ENCODE measurements around the gene CGB1.
"Not testable (repeated sequence)": the region's sequence is repeated elsewhere in the genome, so short reads cannot be mapped to it uniquely, and the experiment has no call there.

DNA sequence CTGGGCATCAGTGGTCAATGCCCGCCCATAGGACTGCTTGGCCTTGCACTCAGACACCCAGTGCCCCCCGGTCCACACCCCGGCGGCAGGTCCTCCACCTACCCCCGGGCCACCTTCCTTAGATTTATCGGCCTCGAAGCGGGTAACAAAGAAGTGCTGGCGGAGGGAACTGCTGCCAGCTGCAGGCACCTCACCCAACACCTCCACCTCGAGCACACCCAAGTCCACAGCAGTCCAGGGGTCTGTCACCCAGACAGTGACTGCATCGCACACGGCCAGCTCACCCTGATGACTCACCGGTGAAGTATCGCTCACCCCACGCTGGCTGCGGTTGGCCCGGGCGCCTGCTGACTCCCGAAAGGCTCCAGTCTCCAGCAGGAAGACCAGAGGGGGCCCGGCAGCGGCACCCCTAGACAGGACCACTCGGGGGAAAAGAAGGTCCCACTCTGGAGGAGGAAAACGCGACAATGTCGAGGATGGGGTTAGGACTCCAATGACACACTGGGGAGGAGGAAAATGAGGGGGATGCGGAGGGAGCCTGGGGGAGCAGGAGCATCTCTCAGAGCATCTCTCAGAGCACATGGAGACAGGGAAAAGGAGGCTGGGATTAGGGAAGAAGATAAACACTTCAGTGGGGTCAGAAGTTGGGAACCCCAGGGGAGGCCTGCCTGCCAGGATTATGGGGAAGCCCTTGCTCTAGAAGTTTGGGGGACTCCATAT, 2.0 kb upstream of the CGB1 start:
- TF ChIP-seq, protein P1, sequence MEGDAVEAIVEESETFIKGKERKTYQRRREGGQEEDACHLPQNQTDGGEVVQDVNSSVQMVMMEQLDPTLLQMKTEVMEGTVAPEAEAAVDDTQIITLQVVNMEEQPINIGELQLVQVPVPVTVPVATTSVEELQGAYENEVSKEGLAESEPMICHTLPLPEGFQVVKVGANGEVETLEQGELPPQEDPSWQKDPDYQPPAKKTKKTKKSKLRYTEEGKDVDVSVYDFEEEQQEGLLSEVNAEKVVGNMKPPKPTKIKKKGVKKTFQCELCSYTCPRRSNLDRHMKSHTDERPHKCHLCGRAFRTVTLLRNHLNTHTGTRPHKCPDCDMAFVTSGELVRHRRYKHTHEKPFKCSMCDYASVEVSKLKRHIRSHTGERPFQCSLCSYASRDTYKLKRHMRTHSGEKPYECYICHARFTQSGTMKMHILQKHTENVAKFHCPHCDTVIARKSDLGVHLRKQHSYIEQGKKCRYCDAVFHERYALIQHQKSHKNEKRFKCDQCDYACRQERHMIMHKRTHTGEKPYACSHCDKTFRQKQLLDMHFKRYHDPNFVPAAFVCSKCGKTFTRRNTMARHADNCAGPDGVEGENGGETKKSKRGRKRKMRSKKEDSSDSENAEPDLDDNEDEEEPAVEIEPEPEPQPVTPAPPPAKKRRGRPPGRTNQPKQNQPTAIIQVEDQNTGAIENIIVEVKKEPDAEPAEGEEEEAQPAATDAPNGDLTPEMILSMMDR (conservative IDR thresholded peaks at IDR 0.05 in 1 of 2, IDR thresholded peaks at IDR 0.05 in 1 of 2; ENCODE audit: low read depth in 1 of 2, low read length in 2 of 2), result not testable (repeated sequence)
- TF ChIP-seq EZH2 (IDR thresholded peaks at IDR 0.05; ENCODE audit: low read length, missing control alignments), result not testable (repeated sequence)
